ENCODE results near the gene GABRA1. TPM values are rescaled to one million over a fixed set of nuclear protein-coding genes. Genes with fewer than 3 reads are reported as not detected.

GABRA1 gene
- total RNA-seq, result not detected

GRCh38 chr5:161847941-161848391 is at the start of gene GABRA1:
Gene GABRA1 (plus strand): TSS chr5:161848120. CDS start chr5:161850811, 2,691 bp downstream.
- H3K4me3 Mint-ChIP-seq, result no peak within 1 kb of the TSS
- peaks cover 4% of the 10 kb centered on the region for H3K9me3 Mint-ChIP-seq
- H3K4me1 Mint-ChIP-seq (ENCODE audit: low read depth), result no peaks in the 10 kb centered on the region
- DNase-seq (no peak), ATAC-seq (no peak)
- H3K36me3 Mint-ChIP-seq (ENCODE audit: insufficient read depth), result no peaks in the 10 kb centered on the region
- peaks cover 10% of the 10 kb centered on the region for H3K27me3 Mint-ChIP-seq (ENCODE audit: low read depth)

DNA sequence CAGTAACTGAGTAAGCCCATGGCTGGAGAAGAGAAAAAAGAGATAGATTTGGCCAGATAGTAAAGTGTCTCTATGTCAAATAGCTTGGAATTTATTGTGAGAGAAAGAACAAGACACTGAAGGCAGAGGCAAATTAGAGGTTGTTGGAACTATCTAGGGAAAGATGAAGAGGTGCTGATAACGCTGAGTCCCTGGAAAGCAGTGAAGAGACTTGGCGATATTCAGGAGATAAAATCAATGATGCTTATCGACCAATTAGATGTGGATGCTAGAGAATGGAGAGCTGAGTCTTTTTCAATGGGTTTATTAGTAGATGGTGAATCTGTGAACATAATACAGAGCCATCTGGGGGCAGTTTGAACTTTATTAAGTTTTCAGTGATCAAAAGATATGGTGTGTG is 48.6 kb upstream of the GABRA1 start:
- peaks cover 4% of the 10 kb centered on the region for H3K9me3 Mint-ChIP-seq
- no peak for DNase-seq
- ATAC-seq, result no peak
- H3K27me3 Mint-ChIP-seq (ENCODE audit: low read depth), result no peaks in the 10 kb centered on the region
- no peak overlapping the region for H3K4me3 Mint-ChIP-seq
- no peaks in the 10 kb centered on the region for H3K4me1 Mint-ChIP-seq (ENCODE audit: low read depth)
- no peaks in the 10 kb centered on the region for H3K36me3 Mint-ChIP-seq (ENCODE audit: insufficient read depth)

DNA sequence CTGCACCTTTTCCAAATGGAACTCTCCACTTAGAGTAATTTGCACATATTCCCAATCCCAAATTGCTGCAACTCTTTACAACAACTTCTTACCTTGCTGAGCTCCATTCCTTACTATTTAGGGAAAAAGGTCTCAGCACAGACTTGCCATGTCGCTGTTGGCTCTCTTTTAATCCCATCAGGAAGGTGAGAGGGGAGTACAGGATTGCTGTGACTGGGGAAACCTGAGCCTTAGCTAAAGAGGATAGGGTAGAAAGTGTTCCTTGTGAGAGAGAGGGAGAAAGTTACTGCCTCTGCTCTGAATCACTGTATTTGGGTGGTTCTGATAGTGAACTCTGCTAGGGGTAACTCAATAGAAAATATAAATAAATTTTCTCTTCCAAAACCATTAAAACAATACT is 43.7 kb upstream of the GABRA1 start:
- no peak for ATAC-seq
- H3K27me3 Mint-ChIP-seq (ENCODE audit: low read depth), result no peaks in the 10 kb centered on the region
- peaks cover 9% of the 10 kb centered on the region for H3K9me3 Mint-ChIP-seq
- H3K4me1 Mint-ChIP-seq (ENCODE audit: low read depth), result no peaks in the 10 kb centered on the region
- H3K36me3 Mint-ChIP-seq (ENCODE audit: insufficient read depth), result no peaks in the 10 kb centered on the region
- H3K4me3 Mint-ChIP-seq, result no peak overlapping the region
- no peak for DNase-seq

- ATAC-seq, result no peak
- no peak for DNase-seq
- Mint-ChIP-seq H3K4me3 (no peak overlapping the region), H3K9me3 (peaks cover 4% of the 10 kb centered on the region), H3K36me3 (ENCODE audit: insufficient read depth) (no peaks in the 10 kb centered on the region), H3K4me1 (ENCODE audit: low read depth) (no peaks in the 10 kb centered on the region), H3K27me3 (ENCODE audit: low read depth) (peaks cover 10% of the 10 kb centered on the region)
Observed at GRCh38 chr5:161846746-161847145, 1.2 kb upstream of the GABRA1 start.

DNA sequence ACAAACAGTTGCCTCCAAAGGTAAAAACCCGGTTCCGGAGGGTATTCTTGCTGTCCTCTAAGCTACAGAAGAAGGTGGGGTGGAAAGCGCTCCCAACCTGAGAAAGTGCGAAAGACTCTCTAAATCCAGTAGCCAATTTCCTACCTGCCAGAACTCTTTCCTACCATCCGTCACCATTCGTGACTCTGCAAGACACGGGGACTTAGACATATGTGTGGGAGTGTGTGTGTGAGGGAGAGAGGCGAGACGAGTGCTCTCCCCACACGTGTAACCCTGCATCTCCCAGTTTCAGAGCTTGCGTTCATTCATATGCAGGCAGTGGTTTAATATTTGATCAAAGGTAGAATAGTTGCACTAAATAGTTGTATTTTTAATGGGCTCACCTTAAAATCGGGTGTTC is 473 bp upstream of the GABRA1 start:
- Mint-ChIP-seq H3K27me3 (ENCODE audit: low read depth) (peaks cover 10% of the 10 kb centered on the region), H3K9me3 (peaks cover 4% of the 10 kb centered on the region), H3K4me1 (ENCODE audit: low read depth) (no peaks in the 10 kb centered on the region), H3K36me3 (ENCODE audit: insufficient read depth) (no peaks in the 10 kb centered on the region), H3K4me3 (no peak overlapping the region)
- ATAC-seq, result no peak
- DNase-seq, result no peak

DNA sequence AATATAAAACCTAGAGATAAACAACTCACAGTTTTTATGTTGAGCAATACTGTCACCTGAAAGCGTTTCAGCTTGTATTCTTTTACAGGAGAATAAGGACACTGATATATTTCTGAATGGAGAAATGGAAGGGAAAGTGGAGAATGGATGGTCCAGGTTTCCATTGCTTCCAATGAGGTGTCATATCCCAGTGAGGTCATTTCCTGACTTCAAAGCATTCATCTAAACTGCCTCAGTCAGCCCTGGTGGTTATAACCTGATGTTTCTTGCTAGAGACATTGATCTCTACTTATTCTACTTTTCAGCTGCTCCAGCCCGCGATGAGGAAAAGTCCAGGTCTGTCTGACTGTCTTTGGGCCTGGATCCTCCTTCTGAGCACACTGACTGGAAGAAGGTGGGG is 2.6 kb downstream of the GABRA1 start:
- DNase-seq (no peak), ATAC-seq (no peak)
- Mint-ChIP-seq H3K4me3 (no peak overlapping the region), H3K4me1 (ENCODE audit: low read depth) (no peaks in the 10 kb centered on the region), H3K27me3 (ENCODE audit: low read depth) (peaks cover 10% of the 10 kb centered on the region), H3K36me3 (ENCODE audit: insufficient read depth) (no peaks in the 10 kb centered on the region), H3K9me3 (peaks cover 4% of the 10 kb centered on the region)

GRCh38 chr5:161851691-161852299 is 3.9 kb downstream of the GABRA1 start:
- Mint-ChIP-seq H3K36me3 (ENCODE audit: insufficient read depth) (no peaks in the 10 kb centered on the region), H3K9me3 (peaks cover 4% of the 10 kb centered on the region), H3K27me3 (ENCODE audit: low read depth) (peaks cover 6% of the 10 kb centered on the region), H3K4me3 (no peak overlapping the region), H3K4me1 (ENCODE audit: low read depth) (no peaks in the 10 kb centered on the region)
- DNase-seq (no peak), ATAC-seq (no peak)

GRCh38 chr5:161857358-161857757 is 9.4 kb downstream of the GABRA1 start:
- H3K4me1 Mint-ChIP-seq (ENCODE audit: low read depth), result no peaks in the 10 kb centered on the region
- no peaks in the 10 kb centered on the region for H3K27me3 Mint-ChIP-seq (ENCODE audit: low read depth)
- peaks cover 4% of the 10 kb centered on the region for H3K9me3 Mint-ChIP-seq
- no peak for DNase-seq
- ATAC-seq, result no peak
- H3K4me3 Mint-ChIP-seq, result no peak overlapping the region
- H3K36me3 Mint-ChIP-seq (ENCODE audit: insufficient read depth), result no peaks in the 10 kb centered on the region

DNA sequence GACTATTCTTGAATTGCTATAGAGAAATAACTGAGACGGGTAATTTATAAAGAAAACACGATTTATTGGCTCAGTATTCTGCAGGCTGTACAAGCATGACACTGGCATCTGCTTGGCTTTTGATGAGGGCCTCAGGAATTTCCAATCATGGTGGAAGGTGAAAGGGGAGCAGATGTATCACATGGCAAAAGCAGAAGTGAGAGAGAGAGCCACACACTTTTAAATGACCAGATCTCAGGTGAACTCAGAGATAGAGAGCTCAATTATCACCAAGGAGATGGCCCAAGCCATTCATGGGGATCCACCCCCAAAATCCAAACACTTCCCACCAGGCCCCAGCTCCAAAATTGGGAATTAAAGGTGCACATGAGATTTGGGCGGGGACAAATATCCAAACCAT is 15.3 kb downstream of the GABRA1 start:
- DNase-seq (no peak), ATAC-seq (no peak)
- Mint-ChIP-seq H3K4me3 (no peak overlapping the region), H3K27me3 (ENCODE audit: low read depth) (no peaks in the 10 kb centered on the region), H3K9me3 (no peaks in the 10 kb centered on the region), H3K36me3 (ENCODE audit: insufficient read depth) (no peaks in the 10 kb centered on the region), H3K4me1 (ENCODE audit: low read depth) (no peaks in the 10 kb centered on the region)

GRCh38 chr5:161863811-161864210 is 15.9 kb downstream of the GABRA1 start:
- Mint-ChIP-seq H3K9me3 (no peaks in the 10 kb centered on the region), H3K4me1 (ENCODE audit: low read depth) (no peaks in the 10 kb centered on the region), H3K4me3 (no peak overlapping the region), H3K27me3 (ENCODE audit: low read depth) (no peaks in the 10 kb centered on the region), H3K36me3 (ENCODE audit: insufficient read depth) (no peaks in the 10 kb centered on the region)
- ATAC-seq (no peak), DNase-seq (no peak)

DNA sequence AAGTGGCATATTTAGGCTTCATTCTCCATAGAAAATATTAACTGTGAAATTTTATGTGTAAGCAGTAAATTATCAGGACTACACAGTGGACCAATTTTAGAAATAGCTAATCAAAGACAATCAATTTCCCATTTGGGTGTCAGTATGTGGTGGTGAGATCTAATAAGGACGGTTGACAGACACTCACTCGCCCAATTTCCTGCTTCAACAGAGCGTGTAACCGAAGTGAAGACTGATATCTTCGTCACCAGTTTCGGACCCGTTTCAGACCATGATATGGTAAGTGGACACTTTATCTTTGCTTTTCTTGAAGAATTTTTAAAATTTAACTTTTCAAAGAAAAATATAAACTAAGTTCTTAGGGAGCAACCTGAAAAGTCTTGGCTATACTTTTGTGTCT is 17.6 kb downstream of the GABRA1 start:
- Mint-ChIP-seq H3K4me1 (ENCODE audit: low read depth) (no peaks in the 10 kb centered on the region), H3K9me3 (no peaks in the 10 kb centered on the region), H3K27me3 (ENCODE audit: low read depth) (no peaks in the 10 kb centered on the region), H3K4me3 (no peak overlapping the region), H3K36me3 (ENCODE audit: insufficient read depth) (no peaks in the 10 kb centered on the region)
- ATAC-seq (no peak), DNase-seq (no peak)

GRCh38 chr5:161889971-161890370 is 42.1 kb downstream of the GABRA1 start:
- Mint-ChIP-seq H3K9me3 (peaks cover 7% of the 10 kb centered on the region), H3K36me3 (ENCODE audit: insufficient read depth) (no peaks in the 10 kb centered on the region), H3K4me1 (ENCODE audit: low read depth) (no peaks in the 10 kb centered on the region), H3K4me3 (no peak overlapping the region), H3K27me3 (ENCODE audit: low read depth) (no peaks in the 10 kb centered on the region)
- ATAC-seq (no peak), DNase-seq (no peak)

GRCh38 chr5:161895514-161895913 is 47.6 kb downstream of the GABRA1 start:
- no peaks in the 10 kb centered on the region for H3K4me1 Mint-ChIP-seq (ENCODE audit: low read depth)
- H3K4me3 Mint-ChIP-seq, result no peak overlapping the region
- no peaks in the 10 kb centered on the region for H3K36me3 Mint-ChIP-seq (ENCODE audit: insufficient read depth)
- no peaks in the 10 kb centered on the region for H3K27me3 Mint-ChIP-seq (ENCODE audit: low read depth)
- ATAC-seq (no peak), DNase-seq (no peak)
- H3K9me3 Mint-ChIP-seq, result peaks cover 3% of the 10 kb centered on the region

DNA sequence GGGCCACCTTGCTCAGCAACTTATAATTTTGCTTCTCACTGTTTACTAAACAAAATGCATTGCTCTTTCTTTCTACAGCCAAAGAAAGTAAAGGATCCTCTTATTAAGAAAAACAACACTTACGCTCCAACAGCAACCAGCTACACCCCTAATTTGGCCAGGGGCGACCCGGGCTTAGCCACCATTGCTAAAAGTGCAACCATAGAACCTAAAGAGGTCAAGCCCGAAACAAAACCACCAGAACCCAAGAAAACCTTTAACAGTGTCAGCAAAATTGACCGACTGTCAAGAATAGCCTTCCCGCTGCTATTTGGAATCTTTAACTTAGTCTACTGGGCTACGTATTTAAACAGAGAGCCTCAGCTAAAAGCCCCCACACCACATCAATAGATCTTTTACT is 49.1 kb downstream of the GABRA1 start:
- DNase-seq, result no peak
- Mint-ChIP-seq H3K9me3 (peaks cover 3% of the 10 kb centered on the region), H3K4me3 (no peak overlapping the region), H3K36me3 (ENCODE audit: insufficient read depth) (no peaks in the 10 kb centered on the region), H3K27me3 (ENCODE audit: low read depth) (no peaks in the 10 kb centered on the region), H3K4me1 (ENCODE audit: low read depth) (no peaks in the 10 kb centered on the region)
- no peak for ATAC-seq

DNA sequence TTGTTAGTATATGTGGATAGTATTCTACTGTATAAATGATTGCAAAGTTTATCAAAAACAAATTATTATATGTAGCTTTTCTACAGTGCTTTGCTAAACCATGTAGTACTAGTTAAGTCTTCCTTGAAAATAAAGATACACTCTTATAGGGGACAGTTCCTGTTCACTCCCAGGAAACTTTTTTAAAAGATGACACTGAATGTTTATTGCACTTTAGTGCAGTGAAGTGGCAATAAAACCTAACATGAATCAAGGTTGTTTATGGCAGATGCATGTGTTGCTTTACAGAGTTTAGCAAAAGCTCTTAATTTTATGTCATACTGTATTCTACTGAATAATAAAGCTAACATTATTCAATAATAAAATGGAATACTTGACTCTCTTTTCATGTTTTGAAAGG is 51.7 kb downstream of the GABRA1 start:
- no peak for DNase-seq
- Mint-ChIP-seq H3K4me3 (no peak overlapping the region), H3K9me3 (peaks cover 3% of the 10 kb centered on the region), H3K27me3 (ENCODE audit: low read depth) (no peaks in the 10 kb centered on the region), H3K36me3 (ENCODE audit: insufficient read depth) (no peaks in the 10 kb centered on the region), H3K4me1 (ENCODE audit: low read depth) (no peaks in the 10 kb centered on the region)
- no peak for ATAC-seq

- Mint-ChIP-seq H3K27me3 (ENCODE audit: low read depth) (no peaks in the 10 kb centered on the region), H3K36me3 (ENCODE audit: insufficient read depth) (no peaks in the 10 kb centered on the region), H3K4me1 (ENCODE audit: low read depth) (no peaks in the 10 kb centered on the region), H3K4me3 (no peak overlapping the region), H3K9me3 (peaks cover 6% of the 10 kb centered on the region)
- no peak for ATAC-seq
- no peak for DNase-seq
Observed at GRCh38 chr5:161900981-161901380, 53.1 kb downstream of the GABRA1 start.

All from activated T-cell treated with anti-CD3 and anti-CD28 coated beads, Interleukin-2, amount 50 U/mL, for 4 hours (primary cell).